ENCODE measurements around the gene ZDHHC13.

GRCh38 chr11:19216021-19216420 is 99.1 kb downstream of the ZDHHC13 start:
- TF ChIP-seq EZH2 (IDR thresholded peaks at IDR 0.05; ENCODE audit: insufficient read depth, low read length) = no peak
- TF ChIP-seq, protein P1, sequence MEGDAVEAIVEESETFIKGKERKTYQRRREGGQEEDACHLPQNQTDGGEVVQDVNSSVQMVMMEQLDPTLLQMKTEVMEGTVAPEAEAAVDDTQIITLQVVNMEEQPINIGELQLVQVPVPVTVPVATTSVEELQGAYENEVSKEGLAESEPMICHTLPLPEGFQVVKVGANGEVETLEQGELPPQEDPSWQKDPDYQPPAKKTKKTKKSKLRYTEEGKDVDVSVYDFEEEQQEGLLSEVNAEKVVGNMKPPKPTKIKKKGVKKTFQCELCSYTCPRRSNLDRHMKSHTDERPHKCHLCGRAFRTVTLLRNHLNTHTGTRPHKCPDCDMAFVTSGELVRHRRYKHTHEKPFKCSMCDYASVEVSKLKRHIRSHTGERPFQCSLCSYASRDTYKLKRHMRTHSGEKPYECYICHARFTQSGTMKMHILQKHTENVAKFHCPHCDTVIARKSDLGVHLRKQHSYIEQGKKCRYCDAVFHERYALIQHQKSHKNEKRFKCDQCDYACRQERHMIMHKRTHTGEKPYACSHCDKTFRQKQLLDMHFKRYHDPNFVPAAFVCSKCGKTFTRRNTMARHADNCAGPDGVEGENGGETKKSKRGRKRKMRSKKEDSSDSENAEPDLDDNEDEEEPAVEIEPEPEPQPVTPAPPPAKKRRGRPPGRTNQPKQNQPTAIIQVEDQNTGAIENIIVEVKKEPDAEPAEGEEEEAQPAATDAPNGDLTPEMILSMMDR (IDR thresholded peaks at IDR 0.05; ENCODE audit: insufficient read depth, low read depth, low read length) = no peak
